Activated naive CD8-positive, alpha-beta T cell treated with anti-CD3 and anti-CD28 coated beads for 36 hours (primary cell): ENCODE measurements around the gene OTULINL. TPM values are rescaled to one million over a fixed set of nuclear protein-coding genes. Genes with fewer than 3 reads are reported as not detected.

Source experiments
- DNase-seq: peaks from one replicate; pipeline ENCODE4 v3.0.0; 2021
- H3K27ac Mint-ChIP-seq: one replicate; pipeline ENCODE4 v1.8.0; 2022; ENCODE audit warnings: mild to moderate bottlenecking, moderate library complexity, mixed read lengths
- H3K27me3 Mint-ChIP-seq: one replicate; pipeline ENCODE4 v1.8.0; 2022; ENCODE audit warnings: mild to moderate bottlenecking, mixed read lengths
- H3K36me3 Mint-ChIP-seq: one replicate; pipeline ENCODE4 v1.8.0; 2021; ENCODE audit warnings: mild to moderate bottlenecking, mixed read lengths
- H3K4me1 Mint-ChIP-seq: one replicate; pipeline ENCODE4 v1.8.0; 2021; ENCODE audit warnings: mixed read lengths
- H3K4me3 Mint-ChIP-seq: one replicate; pipeline ENCODE4 v1.8.0; 2022; ENCODE audit warnings: mild to moderate bottlenecking, moderate library complexity, mixed read lengths
- H3K9me3 Mint-ChIP-seq: one replicate; pipeline ENCODE4 v1.8.0; 2022; ENCODE audit warnings: mixed read lengths
- total RNA-seq, 2 experiments: library from RNA; stranded (reverse); gene quantifications; one replicate each; pipeline ENCODE4 v1.2.3, GENCODE V29; 2021

OTULINL gene
- total RNA-seq, 2 experiments from 2014 or later: 20.8 to 27.3 TPM

DNA sequence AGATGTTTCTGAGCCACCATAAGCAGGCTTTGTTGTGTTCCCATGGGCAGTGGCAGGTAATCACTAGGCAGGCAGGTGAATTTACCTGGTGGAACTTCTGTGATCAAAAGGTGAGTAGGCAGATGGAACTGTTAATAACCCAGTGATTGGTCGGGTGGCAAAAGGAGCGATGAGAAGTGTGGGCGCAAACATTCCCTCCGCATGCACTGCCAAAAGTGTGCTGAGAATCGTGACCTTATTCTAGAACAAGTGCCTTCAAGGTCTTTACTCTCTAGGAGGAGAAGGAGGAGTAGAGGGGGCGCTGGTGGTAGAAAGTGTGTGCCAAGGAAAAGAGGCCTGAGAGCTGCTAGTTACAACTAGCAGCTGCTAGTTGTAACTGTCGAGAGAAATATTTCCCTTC lies 3.3 kb downstream of the OTULINL start:
- DNase-seq: no peak
- Mint-ChIP-seq H3K4me1 (peaks cover 56% of the 10 kb centered on the region), H3K36me3 (peaks cover 28% of the 10 kb centered on the region), H3K9me3 (peaks cover 4% of the 10 kb centered on the region), H3K4me3 (peak overlapping the region; percentile 6), H3K27ac (no peak overlapping the region), H3K27me3 (peaks cover 8% of the 10 kb centered on the region)

DNA sequence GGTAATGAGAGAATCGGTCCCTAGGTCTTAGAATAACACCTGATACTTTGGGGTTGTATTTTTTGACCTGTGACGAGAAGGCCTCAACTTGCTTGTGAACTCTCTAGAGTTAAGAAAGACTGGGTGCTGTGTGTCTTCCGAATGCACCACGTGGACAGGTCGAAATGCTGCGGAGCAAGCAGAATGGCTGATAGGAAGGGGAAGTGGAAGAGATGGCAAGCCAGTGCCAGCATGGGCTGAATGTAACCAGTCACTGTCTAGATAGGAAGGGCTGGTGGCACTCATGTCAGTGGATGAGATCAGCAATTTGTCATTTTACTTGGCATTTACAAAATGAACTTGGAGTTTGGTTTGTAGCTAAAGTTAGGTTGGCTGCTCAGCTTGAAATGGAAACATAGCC lies 5.6 kb downstream of the OTULINL start:
- no peak overlapping the region for H3K4me3 Mint-ChIP-seq
- DNase-seq: no peak
- no peak overlapping the region for H3K27ac Mint-ChIP-seq
- no peaks in the 10 kb centered on the region for H3K27me3 Mint-ChIP-seq
- peaks cover 35% of the 10 kb centered on the region for H3K36me3 Mint-ChIP-seq
- peaks cover 4% of the 10 kb centered on the region for H3K9me3 Mint-ChIP-seq
- peaks cover 70% of the 10 kb centered on the region for H3K4me1 Mint-ChIP-seq

DNA sequence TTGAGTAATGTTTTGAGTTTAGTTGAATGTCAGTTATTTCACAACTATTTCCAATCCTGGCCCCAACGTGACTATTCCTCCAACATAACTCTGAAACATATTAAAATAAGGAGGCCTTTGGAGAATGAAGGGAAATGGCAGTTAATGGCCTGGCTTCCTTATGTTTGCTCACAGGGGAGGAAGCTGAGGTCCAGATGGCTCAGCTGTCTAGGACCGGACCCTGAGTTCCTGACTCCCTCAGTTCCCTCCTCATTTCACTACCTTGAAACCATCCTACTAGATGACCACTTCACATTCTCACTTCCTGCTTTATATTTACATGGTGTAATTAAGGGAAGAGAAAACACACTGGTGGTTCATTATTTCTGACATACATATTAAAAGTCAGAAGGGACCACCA lies 6.6 kb downstream of the OTULINL start:
- H3K36me3 Mint-ChIP-seq: peaks cover 43% of the 10 kb centered on the region
- no peaks in the 10 kb centered on the region for H3K27me3 Mint-ChIP-seq
- no peak overlapping the region for H3K27ac Mint-ChIP-seq
- H3K9me3 Mint-ChIP-seq: peaks cover 6% of the 10 kb centered on the region
- no peak for DNase-seq
- peaks cover 77% of the 10 kb centered on the region for H3K4me1 Mint-ChIP-seq
- H3K4me3 Mint-ChIP-seq: no peak overlapping the region

DNA sequence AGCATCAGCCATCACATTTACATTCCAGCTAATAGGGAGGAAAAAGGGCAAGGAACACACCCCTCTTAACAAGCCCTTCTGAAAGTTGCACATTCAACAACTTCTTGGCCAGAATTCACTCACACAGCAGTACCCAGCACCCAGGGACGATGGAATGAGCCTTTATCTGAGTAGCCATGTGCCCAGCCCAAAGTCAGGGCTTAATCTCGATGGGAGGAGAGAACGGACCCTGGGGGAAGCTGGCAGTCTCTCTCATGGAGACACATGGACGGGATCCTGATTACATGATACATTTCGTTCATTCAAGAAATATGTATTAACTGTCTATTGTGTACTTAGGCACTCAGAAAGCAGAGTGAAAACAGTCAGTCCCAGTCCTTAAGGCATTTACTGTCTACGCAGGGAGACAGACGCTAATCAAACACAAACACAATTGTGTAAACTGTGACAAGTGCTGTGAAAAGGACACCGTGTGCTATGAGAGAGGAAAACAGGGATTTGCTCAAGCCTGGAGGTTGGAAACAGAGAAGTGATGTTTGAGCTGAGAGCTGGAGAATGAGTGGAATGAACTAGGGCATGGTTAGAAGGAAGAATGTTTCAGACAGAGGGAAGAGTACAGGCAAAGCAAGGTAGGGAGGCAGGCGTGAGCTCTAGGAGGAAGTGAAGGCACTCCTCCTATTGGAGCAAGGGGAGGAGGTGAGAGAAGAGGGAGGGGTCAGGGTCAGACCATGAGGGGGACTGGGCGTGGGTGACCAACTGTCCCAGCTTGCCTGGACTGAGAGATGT lies 7.4 kb downstream of the OTULINL start:
- H3K36me3 Mint-ChIP-seq: peaks cover 47% of the 10 kb centered on the region
- peak overlapping the region; percentile 9 for H3K27ac Mint-ChIP-seq
- H3K4me1 Mint-ChIP-seq: peaks cover 77% of the 10 kb centered on the region
- no peak for DNase-seq
- H3K4me3 Mint-ChIP-seq: no peak overlapping the region
- no peaks in the 10 kb centered on the region for H3K27me3 Mint-ChIP-seq
- peaks cover 6% of the 10 kb centered on the region for H3K9me3 Mint-ChIP-seq

DNA sequence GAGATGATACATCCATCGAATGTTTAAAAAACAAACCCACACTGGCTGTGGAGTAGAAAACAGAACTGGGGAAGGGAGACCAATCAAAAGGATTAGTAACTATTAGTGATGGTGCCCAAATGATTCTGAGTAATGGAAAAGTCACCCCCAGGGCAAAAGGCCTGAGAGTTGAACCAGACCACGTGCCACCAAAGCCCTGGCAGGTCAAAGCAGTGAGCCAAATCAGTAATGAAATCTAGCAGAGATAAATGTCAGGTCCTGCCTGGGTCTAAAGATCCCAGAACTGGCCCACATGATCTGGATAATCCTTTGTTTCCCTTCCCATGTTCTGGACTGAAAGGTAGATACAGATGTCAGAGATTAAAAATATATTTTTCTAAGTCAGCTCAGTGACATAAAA lies 9.4 kb downstream of the OTULINL start:
- no peak overlapping the region for H3K4me3 Mint-ChIP-seq
- no peaks in the 10 kb centered on the region for H3K27me3 Mint-ChIP-seq
- H3K9me3 Mint-ChIP-seq: peaks cover 6% of the 10 kb centered on the region
- H3K27ac Mint-ChIP-seq: peak overlapping the region; percentile 35
- peaks cover 38% of the 10 kb centered on the region for H3K36me3 Mint-ChIP-seq
- no peak for DNase-seq
- H3K4me1 Mint-ChIP-seq: peaks cover 82% of the 10 kb centered on the region

DNA sequence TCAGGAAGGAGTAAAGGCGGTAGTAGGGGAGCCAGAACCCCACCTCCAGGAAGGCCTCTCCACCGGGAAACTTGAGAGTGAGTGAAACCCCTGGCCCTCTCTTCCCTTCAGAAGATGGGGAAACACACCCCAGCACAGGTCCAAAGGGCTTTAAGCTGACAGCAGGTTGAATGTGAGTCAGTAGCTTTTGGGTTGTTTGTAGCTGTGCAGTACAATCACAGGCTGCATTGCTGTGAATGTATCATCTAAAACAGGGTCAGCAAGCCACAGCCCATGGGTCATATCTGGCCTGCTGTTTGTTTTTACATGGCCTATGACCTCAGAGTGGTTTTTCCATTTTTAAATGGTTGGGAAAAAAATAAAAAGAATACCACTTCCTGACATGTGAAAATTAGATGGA lies 10.0 kb downstream of the OTULINL start:
- peaks cover 86% of the 10 kb centered on the region for H3K4me1 Mint-ChIP-seq
- no peak for DNase-seq
- peaks cover 42% of the 10 kb centered on the region for H3K36me3 Mint-ChIP-seq
- H3K9me3 Mint-ChIP-seq: peaks cover 6% of the 10 kb centered on the region
- H3K4me3 Mint-ChIP-seq: no peak overlapping the region
- H3K27ac Mint-ChIP-seq: peak overlapping the region; percentile 39
- H3K27me3 Mint-ChIP-seq: no peaks in the 10 kb centered on the region

DNA sequence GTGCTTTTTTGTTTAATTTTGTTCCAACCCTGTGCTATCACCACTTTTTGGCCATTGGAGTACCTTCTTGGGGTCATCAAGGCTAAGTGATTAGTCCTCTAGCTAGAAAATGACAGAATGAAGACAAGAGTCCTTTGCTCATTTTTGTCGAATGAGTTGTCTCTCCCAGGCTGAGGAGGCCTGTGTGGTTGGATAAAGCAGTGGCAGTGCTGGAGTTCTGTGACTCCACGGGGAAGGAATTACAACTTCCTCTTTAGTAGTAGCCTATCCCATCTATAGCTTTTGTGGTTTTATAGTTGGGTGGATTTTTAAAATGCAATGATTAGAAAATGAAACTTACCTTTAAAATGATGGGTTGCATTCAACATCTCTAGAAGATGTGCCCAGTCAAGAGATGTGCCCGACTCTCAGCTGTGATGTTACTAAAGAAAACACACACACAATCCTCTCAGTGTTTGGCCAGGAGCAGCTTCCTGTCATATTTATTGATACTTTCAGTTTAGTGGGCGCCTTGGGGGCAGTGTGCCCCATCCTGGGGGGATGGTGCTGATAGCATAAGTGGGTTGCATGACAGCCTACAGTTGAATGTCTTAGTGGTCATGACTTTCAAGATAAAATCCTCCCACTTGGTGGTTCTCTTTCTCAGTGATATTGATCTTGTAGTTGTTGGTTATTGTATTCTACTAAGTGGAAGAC lies 11.9 kb downstream of the OTULINL start:
- peaks cover 6% of the 10 kb centered on the region for H3K9me3 Mint-ChIP-seq
- peaks cover 46% of the 10 kb centered on the region for H3K36me3 Mint-ChIP-seq
- H3K27me3 Mint-ChIP-seq: no peaks in the 10 kb centered on the region
- peak overlapping the region; percentile 53 for H3K4me3 Mint-ChIP-seq
- peak overlapping the region; percentile 95 for H3K27ac Mint-ChIP-seq
- H3K4me1 Mint-ChIP-seq: peaks cover 90% of the 10 kb centered on the region
- peak; percentile 55 for DNase-seq

DNA sequence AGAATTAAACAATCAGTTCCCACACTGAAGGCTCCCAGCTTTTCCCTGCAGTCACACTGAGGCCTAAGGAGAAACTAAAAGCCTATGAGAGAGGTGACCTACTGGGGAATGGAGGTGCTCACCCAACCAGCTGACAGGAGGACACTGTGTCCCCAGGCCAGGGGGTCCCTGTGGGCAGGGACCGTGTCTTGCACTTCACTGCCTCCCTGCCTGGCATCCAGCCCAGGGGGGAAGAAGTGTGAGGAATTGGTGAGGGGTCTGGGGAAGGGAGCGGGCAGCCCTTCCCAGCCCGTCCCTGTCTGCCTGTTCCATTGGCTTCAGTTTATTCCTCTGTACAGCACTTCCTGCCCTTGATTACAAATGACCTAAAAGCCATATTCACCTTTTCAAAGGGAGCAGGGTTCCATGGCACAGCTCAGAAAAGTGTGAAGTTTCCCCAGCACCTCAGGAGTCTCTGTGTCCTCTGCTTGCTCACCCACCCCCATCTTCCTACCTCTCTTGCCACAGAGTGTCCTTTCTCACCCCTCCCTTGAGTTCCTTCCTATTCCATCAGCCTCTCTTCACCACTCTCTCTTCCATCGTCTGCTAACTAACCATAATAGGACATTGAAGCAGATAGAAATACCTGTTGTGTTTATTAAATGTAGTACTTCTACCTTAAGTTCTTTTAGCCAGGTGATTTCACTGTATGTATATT lies 12.9 kb downstream of the OTULINL start:
- H3K4me1 Mint-ChIP-seq: peaks cover 83% of the 10 kb centered on the region
- H3K27ac Mint-ChIP-seq: peak overlapping the region; percentile 95
- H3K9me3 Mint-ChIP-seq: peaks cover 2% of the 10 kb centered on the region
- peaks cover 39% of the 10 kb centered on the region for H3K36me3 Mint-ChIP-seq
- H3K4me3 Mint-ChIP-seq: peak overlapping the region; percentile 60
- H3K27me3 Mint-ChIP-seq: no peaks in the 10 kb centered on the region
- no peak for DNase-seq

DNA sequence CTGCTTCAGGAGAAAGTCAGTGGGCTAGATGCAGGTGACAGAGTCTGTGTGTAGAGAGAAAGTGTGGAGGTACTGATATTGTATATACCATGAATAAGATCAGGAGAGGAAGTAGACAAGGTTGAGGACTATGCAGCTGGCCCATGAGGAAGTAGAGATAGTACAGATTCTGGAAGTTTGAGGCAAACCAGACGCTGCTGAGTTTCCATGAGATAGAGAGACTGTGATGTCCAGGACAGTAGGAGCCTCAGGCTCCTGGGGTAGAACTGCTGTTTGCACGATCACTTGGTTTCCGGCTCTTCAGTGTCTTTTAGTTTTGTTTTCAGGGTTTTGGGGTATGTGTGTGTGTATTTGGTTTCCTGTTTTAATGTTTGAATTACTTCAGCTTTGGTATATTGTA lies 13.6 kb downstream of the OTULINL start:
- Mint-ChIP-seq H3K27me3 (no peaks in the 10 kb centered on the region), H3K9me3 (peaks cover 7% of the 10 kb centered on the region), H3K4me1 (peaks cover 86% of the 10 kb centered on the region), H3K4me3 (peak overlapping the region; percentile 60), H3K27ac (peak overlapping the region; percentile 95), H3K36me3 (peaks cover 45% of the 10 kb centered on the region)
- peak; percentile 52 for DNase-seq

DNA sequence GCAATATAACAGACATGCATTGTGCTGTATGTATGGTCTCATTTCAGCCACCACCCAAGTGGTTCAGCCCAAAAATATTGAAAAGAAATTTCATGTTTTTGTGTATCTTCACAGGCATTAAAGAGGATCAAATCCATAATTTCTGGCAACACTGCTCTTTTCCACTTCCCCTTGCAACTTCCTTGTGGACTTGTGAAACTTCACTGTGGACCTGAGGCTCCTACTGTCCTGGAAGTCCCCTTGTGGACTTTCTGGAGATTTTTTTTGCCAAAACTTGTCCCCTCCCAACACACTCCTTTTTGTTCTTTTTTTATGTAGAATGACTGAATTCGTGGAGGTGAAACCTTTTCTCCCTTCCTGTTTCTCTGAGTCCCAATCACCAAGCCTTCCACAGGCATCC lies 14.3 kb downstream of the OTULINL start:
- Mint-ChIP-seq H3K4me1 (peaks cover 82% of the 10 kb centered on the region), H3K36me3 (peaks cover 46% of the 10 kb centered on the region), H3K27me3 (no peaks in the 10 kb centered on the region), H3K4me3 (peak overlapping the region; percentile 52), H3K9me3 (peaks cover 11% of the 10 kb centered on the region), H3K27ac (peak overlapping the region; percentile 95)
- DNase-seq: no peak

DNA sequence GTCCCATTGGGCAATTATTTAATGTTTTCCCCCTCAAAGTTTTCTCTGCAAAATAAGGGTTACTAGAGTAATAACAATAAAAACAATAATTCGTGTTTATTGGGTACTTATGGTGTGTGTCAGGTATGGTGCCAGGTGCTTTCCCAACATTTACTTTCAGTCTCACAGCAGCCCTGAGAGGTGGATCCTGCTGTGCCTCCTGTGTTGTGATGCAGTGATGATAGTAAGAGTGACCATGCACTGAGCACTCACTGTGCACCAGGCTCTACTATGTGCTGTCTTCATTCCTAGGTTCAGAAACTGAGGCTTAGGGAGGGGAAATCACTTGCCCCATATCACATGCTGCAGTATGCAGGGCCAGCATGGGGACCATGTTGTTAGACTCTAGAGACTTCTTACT lies 15.5 kb downstream of the OTULINL start:
- no peak for DNase-seq
- peak overlapping the region; percentile 95 for H3K27ac Mint-ChIP-seq
- peaks cover 72% of the 10 kb centered on the region for H3K4me1 Mint-ChIP-seq
- H3K4me3 Mint-ChIP-seq: no peak overlapping the region
- H3K36me3 Mint-ChIP-seq: peaks cover 46% of the 10 kb centered on the region
- H3K9me3 Mint-ChIP-seq: peaks cover 11% of the 10 kb centered on the region
- H3K27me3 Mint-ChIP-seq: no peaks in the 10 kb centered on the region

DNA sequence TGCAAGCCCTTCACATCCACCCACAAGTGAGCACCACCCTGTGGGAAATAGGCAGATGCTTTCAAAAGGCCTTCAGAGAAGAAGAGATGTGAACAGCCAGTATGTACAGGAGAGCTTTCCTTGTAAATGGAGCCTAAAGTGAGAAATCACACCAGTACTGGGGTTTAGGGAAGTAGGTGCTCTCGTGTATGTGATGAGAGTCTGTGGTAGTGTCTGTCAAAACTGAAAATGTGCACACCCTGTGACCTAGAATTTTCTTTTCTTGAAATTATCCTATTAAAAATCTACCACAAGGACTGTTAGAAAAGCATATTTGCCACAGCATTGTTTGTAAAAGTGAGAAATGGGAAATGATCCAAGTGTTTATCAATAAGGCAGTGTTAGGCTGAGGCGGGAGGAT lies 16.6 kb downstream of the OTULINL start:
- no peaks in the 10 kb centered on the region for H3K27me3 Mint-ChIP-seq
- H3K9me3 Mint-ChIP-seq: peaks cover 8% of the 10 kb centered on the region
- H3K4me1 Mint-ChIP-seq: peaks cover 62% of the 10 kb centered on the region
- peaks cover 48% of the 10 kb centered on the region for H3K36me3 Mint-ChIP-seq
- DNase-seq: no peak
- no peak overlapping the region for H3K4me3 Mint-ChIP-seq
- H3K27ac Mint-ChIP-seq: peak overlapping the region; percentile 19

DNA sequence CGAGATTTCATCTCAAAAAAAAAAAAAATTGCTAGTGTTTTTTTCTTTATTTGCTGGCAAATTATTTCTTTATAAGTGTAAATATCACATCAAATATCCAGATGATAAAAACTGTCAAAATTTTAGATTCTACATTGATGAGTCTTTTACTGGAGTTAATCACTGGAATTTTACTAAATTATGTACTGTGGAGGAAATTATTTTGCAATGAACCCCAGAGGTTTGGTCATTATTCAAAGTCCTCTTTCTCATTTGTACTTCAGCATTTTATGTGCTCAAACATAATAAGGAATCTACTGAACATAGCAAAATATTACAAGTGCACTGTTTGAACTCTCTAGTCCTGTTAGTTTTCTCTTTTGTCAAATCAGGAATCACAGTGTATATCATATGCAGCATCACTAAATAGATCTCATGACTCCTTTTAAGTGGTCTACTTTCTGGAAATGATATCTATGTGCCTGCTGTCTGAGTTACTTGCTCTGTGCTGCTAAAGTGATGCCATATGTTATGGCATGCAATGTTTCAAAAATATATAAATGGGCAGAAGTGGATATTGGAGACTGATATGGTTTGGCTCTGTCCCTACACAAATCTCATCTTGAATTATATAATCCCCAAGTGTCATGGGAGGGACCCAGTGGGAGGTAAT lies 18.0 kb downstream of the OTULINL start:
- peaks cover 49% of the 10 kb centered on the region for H3K4me1 Mint-ChIP-seq
- H3K9me3 Mint-ChIP-seq: peaks cover 8% of the 10 kb centered on the region
- no peak overlapping the region for H3K4me3 Mint-ChIP-seq
- peaks cover 51% of the 10 kb centered on the region for H3K36me3 Mint-ChIP-seq
- no peak overlapping the region for H3K27ac Mint-ChIP-seq
- H3K27me3 Mint-ChIP-seq: no peaks in the 10 kb centered on the region
- DNase-seq: no peak

DNA sequence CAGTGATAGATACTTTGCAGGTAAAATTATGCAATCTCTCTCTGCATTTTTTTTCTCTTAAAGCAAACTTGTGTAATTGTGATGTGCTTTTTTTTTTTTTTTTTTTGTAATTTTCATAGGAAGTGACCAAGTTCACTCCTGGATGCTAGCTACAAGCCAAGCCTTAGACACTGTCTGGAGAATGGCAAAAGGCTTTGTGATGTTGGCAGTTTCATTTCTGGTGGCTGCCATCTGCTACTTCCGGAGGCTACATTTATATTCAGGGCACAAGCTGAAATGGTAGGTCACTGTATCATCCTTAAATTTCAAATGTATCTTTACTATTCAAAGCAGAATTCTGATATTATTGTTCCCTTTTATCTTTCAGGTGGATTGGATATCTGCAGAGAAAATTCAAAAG lies 19.3 kb downstream of the OTULINL start:
- DNase-seq: no peak
- no peak overlapping the region for H3K4me3 Mint-ChIP-seq
- peaks cover 60% of the 10 kb centered on the region for H3K36me3 Mint-ChIP-seq
- H3K4me1 Mint-ChIP-seq: peaks cover 38% of the 10 kb centered on the region
- H3K27ac Mint-ChIP-seq: no peak overlapping the region
- no peaks in the 10 kb centered on the region for H3K27me3 Mint-ChIP-seq
- H3K9me3 Mint-ChIP-seq: peaks cover 10% of the 10 kb centered on the region

DNA sequence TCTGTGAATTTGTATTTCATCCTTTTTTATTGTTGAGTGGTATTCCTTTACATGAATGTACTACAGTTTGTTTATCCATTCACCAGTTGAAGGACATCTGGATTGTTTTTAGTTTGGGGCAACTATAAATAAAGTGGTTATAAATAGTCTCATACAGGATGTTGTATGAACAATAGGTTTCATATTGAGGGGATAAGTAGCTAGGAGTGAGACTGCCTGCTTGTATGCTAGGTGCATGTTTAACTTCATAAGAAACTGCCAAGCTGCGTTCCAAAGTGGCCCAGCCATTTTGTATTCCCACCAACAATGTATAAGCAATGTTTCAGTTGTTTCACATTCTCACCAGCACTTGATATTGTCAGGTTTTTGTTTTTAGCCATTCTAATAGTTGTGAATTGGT lies 21.5 kb downstream of the OTULINL start:
- no peak overlapping the region for H3K4me3 Mint-ChIP-seq
- peaks cover 19% of the 10 kb centered on the region for H3K4me1 Mint-ChIP-seq
- peaks cover 50% of the 10 kb centered on the region for H3K36me3 Mint-ChIP-seq
- no peak for DNase-seq
- H3K9me3 Mint-ChIP-seq: peaks cover 11% of the 10 kb centered on the region
- no peaks in the 10 kb centered on the region for H3K27me3 Mint-ChIP-seq
- no peak overlapping the region for H3K27ac Mint-ChIP-seq
